ENCODE results near the gene AKT2.

Gene AKT2

GRCh38 chr19:40322271-40322610, 37.1 kb upstream of the AKT2 start:
- TF ChIP-seq CTCF (IDR thresholded peaks at IDR 0.05), result no peak
- no peak overlapping the region for H3K27ac ChIP-seq
- DNase-seq (ENCODE audit: low spot score), result no peak
- no peak overlapping the region for H3K4me3 ChIP-seq

- no peak for TF ChIP-seq CTCF (IDR thresholded peaks at IDR 0.05)
- DNase-seq (ENCODE audit: low spot score), result no peak
- Histone ChIP-seq H3K4me3 (no peak overlapping the region), H3K27ac (no peak overlapping the region)
Observed at GRCh38 chr19:40321566-40322270, 36.6 kb upstream of the AKT2 start.

- no peak overlapping the region for H3K4me3 ChIP-seq
- TF ChIP-seq CTCF (IDR thresholded peaks at IDR 0.05), result no peak
- no peak for DNase-seq (ENCODE audit: low spot score)
- H3K27ac ChIP-seq, result no peak overlapping the region
Observed at GRCh38 chr19:40321076-40321475, 35.9 kb upstream of the AKT2 start.

- TF ChIP-seq CTCF (IDR thresholded peaks at IDR 0.05), result no peak
- Histone ChIP-seq H3K27ac (no peak overlapping the region), H3K4me3 (no peak overlapping the region)
- no peak for DNase-seq (ENCODE audit: low spot score)
Observed at GRCh38 chr19:40320558-40320935, 35.4 kb upstream of the AKT2 start.

GRCh38 chr19:40317338-40317737, 32.2 kb upstream of the AKT2 start:
- no peak for DNase-seq (ENCODE audit: low spot score)
- H3K27ac ChIP-seq, result no peak overlapping the region
- H3K4me3 ChIP-seq, result no peak overlapping the region
- no peak for TF ChIP-seq CTCF (IDR thresholded peaks at IDR 0.05)

- no peak for TF ChIP-seq CTCF (IDR thresholded peaks at IDR 0.05)
- Histone ChIP-seq H3K27ac (no peak overlapping the region), H3K4me3 (no peak overlapping the region)
- no peak for DNase-seq (ENCODE audit: low spot score)
Observed at GRCh38 chr19:40315812-40316470, 30.8 kb upstream of the AKT2 start.

GRCh38 chr19:40314656-40315055, 29.5 kb upstream of the AKT2 start:
- H3K4me3 ChIP-seq, result no peak overlapping the region
- no peak for TF ChIP-seq CTCF (IDR thresholded peaks at IDR 0.05)
- DNase-seq (ENCODE audit: low spot score), result no peak
- H3K27ac ChIP-seq, result no peak overlapping the region

All from coronary artery (tissue), 2 donors.